Osteocyte (in vitro differentiated cells): ENCODE results near the gene PRKG1. TPM values are rescaled to one million over a fixed set of nuclear protein-coding genes. Genes with fewer than 3 reads are reported as not detected.
A peak's percentile ranks its signal among the peaks of the same experiment; 100 is the strongest.

Experiments used
- DNase-seq: peaks from one replicate; pipeline ENCODE4 v3.0.0; 2021; ENCODE audit warnings: mixed read lengths; ENCODE audit not compliant: unreplicated experiment; ENCODE audit errors: extremely low spot score
- H3K27ac Mint-ChIP-seq: one replicate; pipeline ENCODE4 v1.8.0; 2021; ENCODE audit warnings: mild to moderate bottlenecking, mixed read lengths; ENCODE audit not compliant: unreplicated experiment
- H3K27me3 Mint-ChIP-seq: one replicate; pipeline ENCODE4 v1.8.0; 2021; ENCODE audit warnings: mixed read lengths; ENCODE audit not compliant: unreplicated experiment
- H3K36me3 Mint-ChIP-seq: one replicate; pipeline ENCODE4 v1.8.0; 2021; ENCODE audit warnings: mixed read lengths; ENCODE audit not compliant: unreplicated experiment
- H3K4me1 Mint-ChIP-seq: one replicate; pipeline ENCODE4 v1.8.0; 2021; ENCODE audit warnings: mixed read lengths; ENCODE audit not compliant: unreplicated experiment
- H3K4me3 Mint-ChIP-seq: one replicate; pipeline ENCODE4 v1.8.0; 2021; ENCODE audit warnings: mild to moderate bottlenecking, moderate library complexity, mixed read lengths; ENCODE audit not compliant: unreplicated experiment
- H3K9me3 Mint-ChIP-seq: one replicate; pipeline ENCODE4 v1.8.0; 2021; ENCODE audit warnings: mixed read lengths; ENCODE audit not compliant: unreplicated experiment
- CTCF ChIP-seq: fragments of 200-600 bp; sonication (generic); IDR thresholded peaks from 2 replicates; pipeline ENCODE4 v1.5.0; 2021; ENCODE audit warnings: antibody characterized with exemption, mild to moderate bottlenecking, moderate library complexity
- total RNA-seq: library from RNA; stranded (reverse); gene quantifications from 2 replicates; pipeline ENCODE4 v1.2.1, GENCODE V29; 2021

PRKG1 gene
- total RNA-seq, 1 donor from 2014 or later: 10.8 TPM

- no peak for DNase-seq
- Mint-ChIP-seq H3K4me3 (no peak overlapping the region), H3K9me3 (no peaks in the 10 kb centered on the region), H3K27ac (no peak overlapping the region), H3K4me1 (peaks cover 28% of the 10 kb centered on the region), H3K36me3 (no peaks in the 10 kb centered on the region), H3K27me3 (no peaks in the 10 kb centered on the region)
- TF ChIP-seq CTCF: no peak
Measured at GRCh38 chr10:51313773-51314478, 239.6 kb downstream of the PRKG1 start.

GRCh38 chr10:51314481-51314880 lies 240.2 kb downstream of the PRKG1 start:
- H3K36me3 Mint-ChIP-seq: no peaks in the 10 kb centered on the region
- no peak for DNase-seq
- H3K4me3 Mint-ChIP-seq: no peak overlapping the region
- no peak for TF ChIP-seq CTCF
- H3K27me3 Mint-ChIP-seq: no peaks in the 10 kb centered on the region
- peak overlapping the region; percentile 15 for H3K27ac Mint-ChIP-seq
- H3K9me3 Mint-ChIP-seq: no peaks in the 10 kb centered on the region
- peaks cover 28% of the 10 kb centered on the region for H3K4me1 Mint-ChIP-seq

- H3K36me3 Mint-ChIP-seq: no peaks in the 10 kb centered on the region
- TF ChIP-seq CTCF: no peak
- no peak for DNase-seq
- no peak overlapping the region for H3K27ac Mint-ChIP-seq
- no peaks in the 10 kb centered on the region for H3K27me3 Mint-ChIP-seq
- peaks cover 19% of the 10 kb centered on the region for H3K4me1 Mint-ChIP-seq
- no peak overlapping the region for H3K4me3 Mint-ChIP-seq
- H3K9me3 Mint-ChIP-seq: no peaks in the 10 kb centered on the region
Measured at GRCh38 chr10:51318399-51319172, 244.3 kb downstream of the PRKG1 start.

- H3K36me3 Mint-ChIP-seq: no peaks in the 10 kb centered on the region
- DNase-seq: no peak
- no peak for TF ChIP-seq CTCF
- peaks cover 14% of the 10 kb centered on the region for H3K4me1 Mint-ChIP-seq
- no peaks in the 10 kb centered on the region for H3K9me3 Mint-ChIP-seq
- no peaks in the 10 kb centered on the region for H3K27me3 Mint-ChIP-seq
- H3K27ac Mint-ChIP-seq: no peak overlapping the region
- no peak overlapping the region for H3K4me3 Mint-ChIP-seq
Measured at GRCh38 chr10:51319173-51319435, 244.8 kb downstream of the PRKG1 start.

GRCh38 chr10:51321300-51321699 lies 247.0 kb downstream of the PRKG1 start:
- no peak for TF ChIP-seq CTCF
- DNase-seq: no peak
- Mint-ChIP-seq H3K9me3 (no peaks in the 10 kb centered on the region), H3K4me1 (peaks cover 5% of the 10 kb centered on the region), H3K4me3 (no peak overlapping the region), H3K27ac (no peak overlapping the region), H3K27me3 (no peaks in the 10 kb centered on the region), H3K36me3 (no peaks in the 10 kb centered on the region)
